ENCODE results near the gene PIK3C2B.

DNA sequence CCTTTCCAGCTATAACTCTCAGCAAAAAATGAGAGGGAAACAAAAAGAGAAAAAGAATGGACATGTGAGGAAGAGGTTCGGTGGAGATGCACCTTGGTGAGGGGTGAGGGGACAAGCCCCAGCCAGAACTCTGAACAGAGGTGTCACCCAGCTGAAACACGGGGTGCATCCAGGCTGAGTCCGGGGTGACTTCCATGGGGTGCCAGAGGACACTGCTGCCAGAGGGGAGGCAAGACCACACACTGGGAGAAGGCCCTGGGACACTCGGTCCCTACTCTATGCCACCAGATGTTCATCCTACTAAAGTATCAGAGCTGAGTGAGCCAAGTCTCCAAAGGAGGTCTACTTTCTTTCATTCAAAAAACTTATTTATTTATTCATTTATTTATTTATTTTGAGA is 46.9 kb downstream of the PIK3C2B start:
- TF ChIP-seq, protein P1, sequence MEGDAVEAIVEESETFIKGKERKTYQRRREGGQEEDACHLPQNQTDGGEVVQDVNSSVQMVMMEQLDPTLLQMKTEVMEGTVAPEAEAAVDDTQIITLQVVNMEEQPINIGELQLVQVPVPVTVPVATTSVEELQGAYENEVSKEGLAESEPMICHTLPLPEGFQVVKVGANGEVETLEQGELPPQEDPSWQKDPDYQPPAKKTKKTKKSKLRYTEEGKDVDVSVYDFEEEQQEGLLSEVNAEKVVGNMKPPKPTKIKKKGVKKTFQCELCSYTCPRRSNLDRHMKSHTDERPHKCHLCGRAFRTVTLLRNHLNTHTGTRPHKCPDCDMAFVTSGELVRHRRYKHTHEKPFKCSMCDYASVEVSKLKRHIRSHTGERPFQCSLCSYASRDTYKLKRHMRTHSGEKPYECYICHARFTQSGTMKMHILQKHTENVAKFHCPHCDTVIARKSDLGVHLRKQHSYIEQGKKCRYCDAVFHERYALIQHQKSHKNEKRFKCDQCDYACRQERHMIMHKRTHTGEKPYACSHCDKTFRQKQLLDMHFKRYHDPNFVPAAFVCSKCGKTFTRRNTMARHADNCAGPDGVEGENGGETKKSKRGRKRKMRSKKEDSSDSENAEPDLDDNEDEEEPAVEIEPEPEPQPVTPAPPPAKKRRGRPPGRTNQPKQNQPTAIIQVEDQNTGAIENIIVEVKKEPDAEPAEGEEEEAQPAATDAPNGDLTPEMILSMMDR (IDR thresholded peaks at IDR 0.05), result no peak
- no peak for TF ChIP-seq POLR2A (IDR thresholded peaks at IDR 0.05)

All from Peyer's patch (tissue), 4 donors.